NCI-H510A treated with DMSO at 0.1 percent for 48 hours (cell line): ENCODE data around the gene TMEM14B.
A peak's percentile ranks its signal among the peaks of the same experiment; 100 is the strongest.
"Not testable (repeated sequence)": the region's sequence is repeated elsewhere in the genome, so short reads cannot be mapped to it uniquely, and the experiment has no call there.

Experiments
- DNase-seq: peaks from one replicate; lab custom pipeline; 2025; lab: John Stamatoyannopoulos, UW

TMEM14B gene

DNA sequence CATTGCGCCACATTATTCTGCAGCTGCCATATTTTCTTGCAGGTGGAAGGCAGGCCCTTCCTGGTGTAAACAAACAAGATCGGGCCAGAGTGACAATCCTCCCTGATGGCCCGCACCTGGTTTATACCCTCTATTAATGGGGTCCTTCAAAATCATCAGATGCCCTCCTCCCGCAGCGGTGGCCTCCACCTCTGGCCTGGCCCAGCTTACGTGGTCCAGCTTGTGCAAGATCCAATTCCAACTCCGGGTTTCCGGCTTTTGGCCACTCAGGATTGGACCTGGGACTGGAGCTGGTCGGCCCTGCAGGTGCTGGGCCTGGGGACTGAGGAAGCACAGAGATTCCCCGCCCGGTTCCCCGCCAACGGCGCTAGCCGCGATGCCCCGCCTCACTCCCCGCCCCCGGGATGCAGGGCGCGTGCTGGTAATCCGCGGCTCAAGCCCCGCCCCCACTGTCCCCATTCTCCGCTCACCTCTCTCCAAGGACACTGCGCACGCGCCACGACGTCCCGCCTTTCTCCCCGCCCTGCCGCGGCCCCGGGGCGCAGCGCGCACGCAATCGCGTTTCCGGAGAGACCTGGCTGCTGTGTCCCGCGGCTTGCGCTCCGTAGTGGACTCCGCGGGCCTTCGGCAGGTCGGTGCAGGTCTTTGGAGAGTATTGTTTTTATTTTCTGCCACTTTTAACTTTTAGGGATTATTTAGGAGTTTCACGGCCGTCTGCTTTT, at the start of gene TMEM14B:
TSS of gene TMEM14B (plus strand) at position 555 of the 722 bp plus-strand sequence. CDS start 1,441 bp downstream, outside the sequence.
- peak; percentile 92 for DNase-seq

GRCh38 chr6:10713962-10714361, 33.6 kb upstream of the TMEM14B start:
- DNase-seq = no peak

GRCh38 chr6:10719296-10719963, 28.2 kb upstream of the TMEM14B start:
- DNase-seq = no peak

DNA sequence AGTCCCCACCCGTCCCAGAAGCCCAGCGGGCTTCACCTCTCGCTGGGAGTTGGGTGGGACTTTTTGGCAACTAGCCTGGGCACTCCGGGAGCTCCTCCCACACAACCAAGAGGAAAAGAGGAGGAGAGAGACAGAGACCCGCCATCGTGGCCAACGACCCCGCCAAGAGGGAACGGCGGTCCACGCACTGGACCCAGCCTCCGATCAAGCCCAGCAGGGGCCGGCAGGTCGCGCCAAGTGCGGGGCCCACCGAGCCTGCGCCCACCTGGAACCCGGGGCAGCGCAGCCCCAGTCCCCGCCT, 27.7 kb upstream of the TMEM14B start:
- no peak for DNase-seq

GRCh38 chr6:10720265-10720959, 27.2 kb upstream of the TMEM14B start:
- DNase-seq = no peak

GRCh38 chr6:10720960-10721849, 26.4 kb upstream of the TMEM14B start:
- not testable (repeated sequence) for DNase-seq

GRCh38 chr6:10721850-10722569, 25.6 kb upstream of the TMEM14B start:
- DNase-seq = no peak

DNA sequence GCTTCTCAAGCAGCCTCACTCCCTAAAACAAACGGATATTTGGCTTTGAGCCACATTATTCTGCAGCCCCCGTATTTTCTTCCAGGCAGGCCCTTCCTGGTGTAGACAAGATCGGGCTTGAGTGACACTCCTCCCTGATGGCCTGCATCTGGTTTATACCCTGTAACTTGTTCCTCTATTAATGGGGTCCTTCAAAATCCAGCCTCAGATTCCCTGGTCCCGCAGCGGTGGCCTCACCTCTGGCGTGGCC, 25.1 kb upstream of the TMEM14B start:
- no peak for DNase-seq

DNA sequence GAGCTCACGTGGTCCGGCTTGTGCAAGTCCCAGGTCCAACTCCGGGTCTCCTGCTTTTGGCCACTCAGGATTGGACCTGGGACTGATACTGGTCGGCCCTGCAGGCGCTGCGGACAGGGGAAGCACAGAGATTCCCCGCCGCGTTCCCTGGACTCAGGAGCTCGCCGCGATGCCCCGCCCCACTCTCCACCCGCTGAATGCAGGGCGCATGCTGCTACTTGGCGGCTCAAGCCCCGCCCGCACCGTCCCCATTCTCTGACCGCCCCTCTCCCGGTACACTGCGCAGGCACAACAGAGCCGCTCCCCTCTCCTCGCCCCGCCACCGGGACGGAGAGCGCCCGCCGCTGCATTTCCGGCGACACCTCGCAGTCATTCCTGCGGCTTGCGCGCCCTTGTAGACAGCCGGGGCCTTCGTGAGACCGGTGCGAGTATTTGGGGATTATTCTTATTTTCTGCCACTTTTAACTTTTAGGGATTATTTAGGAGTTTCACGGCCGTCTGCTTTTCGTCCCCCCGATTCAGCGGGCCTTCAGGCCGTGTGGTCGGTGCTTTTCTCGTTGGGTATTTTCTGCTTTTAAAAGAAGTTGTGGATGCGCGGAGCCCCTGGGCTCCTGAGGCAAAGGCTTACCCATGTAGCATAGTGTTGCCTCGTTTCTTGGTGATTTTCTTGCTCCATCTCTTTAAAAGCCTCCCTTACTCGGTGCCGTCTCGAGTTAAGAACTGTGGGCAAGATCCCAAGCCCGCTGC, 24.6 kb upstream of the TMEM14B start, which contains the start of gene TMEM14C:
TSS of gene TMEM14C (plus strand) at position 251 of the 747 bp plus-strand sequence. CDS start 1,544 bp downstream, outside the sequence.
- DNase-seq = peak; percentile 73

GRCh38 chr6:10723567-10723881, 24.1 kb upstream of the TMEM14B start:
- no peak for DNase-seq

GRCh38 chr6:10725044-10725443, 22.6 kb upstream of the TMEM14B start:
- DNase-seq = no peak

DNA sequence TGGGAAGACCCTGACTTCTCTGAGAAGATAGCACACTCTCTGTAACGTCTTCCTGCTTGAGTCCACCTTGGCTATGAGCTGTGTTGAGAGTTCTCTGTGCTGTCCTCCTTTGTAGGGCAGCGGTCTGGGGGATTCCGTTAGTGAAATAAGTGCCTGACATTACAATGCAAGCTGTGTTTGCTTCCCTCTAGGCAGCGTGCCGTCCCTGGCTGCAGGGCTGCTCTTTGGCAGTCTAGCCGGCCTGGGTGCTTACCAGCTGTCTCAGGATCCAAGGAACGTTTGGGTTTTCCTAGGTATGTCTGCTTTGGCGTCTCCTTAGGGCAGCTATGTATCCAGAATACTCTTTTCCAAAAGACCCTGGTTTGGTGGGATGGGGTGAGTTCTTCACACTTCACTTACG, 21.9 kb upstream of the TMEM14B start:
- no peak for DNase-seq

GRCh38 chr6:10730254-10730653, 17.4 kb upstream of the TMEM14B start:
- DNase-seq = no peak

- no peak for DNase-seq
These were observed 14.4 kb upstream of the TMEM14B start for GRCh38 chr6:10733151-10733715.

DNA sequence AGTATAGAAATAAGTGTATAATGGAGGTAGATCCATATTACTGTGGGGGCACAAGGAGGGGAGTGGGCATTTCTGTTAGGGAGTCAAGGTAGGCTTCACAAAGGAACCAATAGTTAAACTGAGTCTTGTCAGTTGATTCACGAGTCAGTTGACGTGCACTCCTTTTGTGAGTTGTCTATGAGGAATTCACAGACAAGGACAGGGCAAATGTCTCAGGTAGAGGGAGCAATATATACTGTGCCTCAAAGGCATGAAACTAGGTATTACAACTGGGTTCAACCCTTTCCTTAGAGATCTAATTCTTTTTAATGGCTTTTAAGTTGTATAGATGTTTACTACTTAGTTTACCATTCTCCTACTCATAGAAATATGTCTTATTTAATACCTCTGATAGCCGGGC, 13.7 kb upstream of the TMEM14B start:
- DNase-seq = no peak

GRCh38 chr6:10736731-10737130, 10.9 kb upstream of the TMEM14B start:
- no peak for DNase-seq

DNA sequence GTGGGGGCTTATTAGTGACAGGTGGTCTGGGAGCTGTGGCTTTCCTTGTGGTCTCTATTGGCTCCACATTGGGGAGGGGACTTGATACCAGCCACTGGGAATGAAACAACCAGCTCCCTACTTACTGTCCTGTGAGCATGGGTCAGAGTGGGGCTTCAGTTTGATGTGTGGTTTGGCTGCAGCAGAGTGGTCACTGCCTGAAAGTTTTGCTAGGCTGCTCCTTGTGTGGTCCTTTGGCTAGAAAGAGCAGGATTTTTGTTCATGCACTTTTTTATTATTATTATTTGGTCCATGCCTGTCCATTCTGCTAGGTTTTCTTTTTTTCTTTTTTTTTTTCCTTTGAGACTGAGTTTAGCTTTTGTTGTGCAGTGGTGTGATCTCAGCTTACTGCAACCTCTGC, 7.5 kb upstream of the TMEM14B start:
- DNase-seq = no peak

DNA sequence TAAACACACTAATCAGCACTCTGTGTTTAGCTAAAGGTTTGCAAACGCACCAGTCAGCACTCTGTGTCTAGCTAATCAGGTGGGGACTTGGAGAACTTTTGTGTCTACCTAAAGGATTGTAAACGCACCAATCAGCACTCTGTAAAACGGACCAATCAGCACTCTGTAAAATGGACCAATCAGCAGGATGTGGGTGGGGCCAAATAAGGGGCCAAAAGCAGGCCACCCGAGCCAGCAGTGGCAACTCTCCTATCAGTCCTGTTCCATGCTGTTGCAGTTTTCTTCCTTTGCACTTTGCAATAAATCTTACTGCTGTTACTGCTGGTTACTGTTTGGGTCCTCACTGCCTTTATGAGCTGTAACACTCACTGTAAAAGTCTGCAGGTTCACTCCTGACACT, 6.0 kb upstream of the TMEM14B start:
- DNase-seq = not testable (repeated sequence)

- no peak for DNase-seq
These were observed 5.4 kb upstream of the TMEM14B start for GRCh38 chr6:10742251-10742650.

- DNase-seq = no peak
These were observed 4.1 kb upstream of the TMEM14B start for GRCh38 chr6:10743515-10743914.

DNA sequence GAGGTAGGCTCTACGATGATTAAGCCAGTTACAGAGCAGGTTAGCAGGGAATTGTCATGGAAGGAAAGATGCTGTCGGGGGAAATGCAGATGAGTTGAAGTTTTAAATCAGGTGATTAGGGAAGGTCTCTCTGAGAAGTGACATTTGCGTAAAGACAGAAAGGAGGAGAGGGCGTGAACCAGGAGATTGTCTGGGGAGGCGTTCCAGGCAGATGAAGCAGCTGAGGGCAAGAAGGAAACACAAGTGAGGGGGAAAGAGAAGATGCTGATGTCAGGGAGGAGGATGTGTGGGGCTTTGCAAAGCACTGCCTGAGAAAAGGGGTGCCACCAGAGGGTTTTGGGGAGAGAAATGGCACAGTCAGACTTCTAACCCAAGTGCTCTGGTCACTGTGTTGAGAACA, 2.5 kb upstream of the TMEM14B start:
- no peak for DNase-seq
